HCT116 (cell line): ENCODE data around the gene CRB3. TPM values are rescaled to one million over a fixed set of nuclear protein-coding genes. Genes with fewer than 3 reads are reported as not detected.

ENCODE experiments used
- ATAC-seq: fragments of 200-7000 bp; cut with Tn5 transposase; 2 replicates; pipeline ENCODE4 v1.9.1; 2020; ENCODE audit warnings: mild to moderate bottlenecking, moderate library complexity
- BruUV-seq: library from RNA; stranded (reverse); fragments of 400-500 nt; replicated peaks from 2 replicates; lab custom pipeline; 2021; lab: Mats Ljungman, UMichigan
- CTCF ChIA-PET: fragments of 300-600 bp; sonication (Branson Sonifier 250); formaldehyde crosslinking; loops from one replicate; lab custom pipeline; 2021; ENCODE audit warnings: antibody characterized with exemption; lab: Charles Lee
- POLR2A ChIA-PET: fragments of 300-600, 350-600 bp; sonication (Branson Sonifier 250); formaldehyde crosslinking; loops from one replicate; lab custom pipeline; 2021; ENCODE audit warnings: antibody characterized with exemption; lab: Charles Lee
- RAD21 ChIA-PET, 2 experiments: fragments of 300-600 bp; sonication (Branson Sonifier 250); formaldehyde crosslinking; loops; one replicate each; lab custom pipeline; 2023; ENCODE audit warnings: low total read pairs in 2 of 2; ENCODE audit not compliant: uncharacterized antibody in 2 of 2, unreplicated experiment in 2 of 2, low non-redundant PET in 1 of 2; lab: Charles Lee
- DNase-seq: peaks from one replicate; pipeline ENCODE4 v3.0.0-alpha.2; 2010; ENCODE audit warnings: low read depth, low spot score
- H2AFZ ChIP-seq: fragments of 200-600 bp; shearing (Covaris generic), sonication (generic); 2 replicates; pipeline ENCODE4 v1.6.1; 2017; ENCODE audit warnings: low read depth, mixed run types, mixed read lengths, antibody characterized with exemption, low read length; ENCODE audit not compliant: poor library complexity, severe bottlenecking
- H3K27ac ChIP-seq: 2 replicates; pipeline ENCODE4 v1.5.1; 2012; ENCODE audit warnings: low read depth, low read length
- H3K27me3 ChIP-seq: fragments of 200-600 bp; sonication (generic); 2 replicates; pipeline ENCODE4 v1.6.1; 2016; ENCODE audit warnings: mixed run types, low read length, mixed read lengths; ENCODE audit not compliant: insufficient read depth
- H3K36me3 ChIP-seq, 2 experiments: fragments of 200-500 bp in 1 of 2; fragments of 200-600 bp in 1 of 2; sonication (Bioruptor generic) in 1 of 2; sonication (generic) in 1 of 2; 2 replicates each; pipeline versions ENCODE4 v1.5.1 to v1.6.1; 2014 to 2016; ENCODE audit warnings: low read length in 2 of 2, inconsistent platforms in 1 of 2, mixed read lengths in 1 of 2, mixed run types in 1 of 2; ENCODE audit not compliant: insufficient read depth in 2 of 2, control insufficient read depth in 1 of 2
- H3K4me1 ChIP-seq, 2 experiments: fragments of 200-600 bp in 1 of 2; sonication (generic) in 1 of 2; 2 replicates each; pipeline versions ENCODE4 v1.5.1 to v1.6.1; 2012 to 2017; ENCODE audit warnings: low read length in 2 of 2, inconsistent platforms in 1 of 2, mild to moderate bottlenecking in 1 of 2, mixed read lengths in 1 of 2, mixed run types in 1 of 2, moderate library complexity in 1 of 2; ENCODE audit not compliant: insufficient read depth in 2 of 2, control insufficient read depth in 1 of 2
- H3K4me2 ChIP-seq: fragments of 200-600 bp; sonication (generic); 2 replicates; pipeline ENCODE4 v1.6.1; 2017; ENCODE audit warnings: mixed run types, low read length, mixed read lengths
- H3K4me3 ChIP-seq, 2 experiments: fragments of 200-600 bp in 1 of 2; sonication (generic) in 1 of 2; replicated peaks in 1 of 2; 2 replicates each; pipeline ENCODE4 v1.5.1; 2011 to 2016; ENCODE audit warnings: low read length in 2 of 2, control low read depth in 1 of 2, low read depth in 1 of 2, mild to moderate bottlenecking in 1 of 2, mixed read lengths in 1 of 2, mixed run types in 1 of 2
- H3K79me2 ChIP-seq: fragments of 200-600 bp; sonication (generic); 2 replicates; pipeline ENCODE4 v1.6.1; 2017; ENCODE audit warnings: mild to moderate bottlenecking, mixed run types, low read length, moderate library complexity, mixed read lengths; ENCODE audit not compliant: insufficient read depth
- H3K9ac ChIP-seq: fragments of 200-600 bp; sonication (generic); 2 replicates; pipeline ENCODE4 v1.6.1; 2016; ENCODE audit warnings: low read length, mixed read lengths
- H3K9me2 ChIP-seq: fragments of 200-600 bp; sonication (generic), shearing (Covaris generic); 2 replicates; pipeline ENCODE4 v1.6.1; 2017; ENCODE audit warnings: mixed run types, mild to moderate bottlenecking, moderate library complexity; ENCODE audit not compliant: insufficient read depth
- H3K9me3 ChIP-seq, 2 experiments: fragments of 200-500 bp in 1 of 2; fragments of 200-600 bp in 1 of 2; sonication (Bioruptor generic) in 1 of 2; sonication (generic) in 1 of 2; 2 replicates each; pipeline ENCODE4 v1.6.1; 2014 to 2017; ENCODE audit warnings: low read length in 2 of 2, mixed read lengths in 2 of 2, inconsistent platforms in 1 of 2, low read depth in 1 of 2, mild to moderate bottlenecking in 1 of 2, mixed run types in 1 of 2, moderate library complexity in 1 of 2; ENCODE audit not compliant: control insufficient read depth in 1 of 2, insufficient read depth in 1 of 2
- H4K20me1 ChIP-seq: fragments of 200-600 bp; sonication (generic), shearing (Covaris generic); 2 replicates; pipeline ENCODE4 v1.6.1; 2017; ENCODE audit warnings: mixed run types, mild to moderate bottlenecking, moderate library complexity; ENCODE audit not compliant: insufficient read depth
- EGR1 ChIP-seq: IDR thresholded peaks from 2 replicates; pipeline ENCODE4 v1.6.1; 2012; ENCODE audit warnings: low read depth
- MAX ChIP-seq: IDR thresholded peaks from 2 replicates; pipeline ENCODE4 v1.6.1; 2012
- POLR2AphosphoS5 ChIP-seq: IDR thresholded peaks from 2 replicates; pipeline ENCODE4 v1.6.1; 2011; ENCODE audit warnings: mild to moderate bottlenecking, low read depth, low read length, moderate library complexity
- SIN3A ChIP-seq: IDR thresholded peaks from 2 replicates; pipeline ENCODE4 v1.6.1; 2012; ENCODE audit warnings: low read depth
- YY1 ChIP-seq: IDR thresholded peaks from 2 replicates; pipeline ENCODE4 v1.6.1; 2011; ENCODE audit warnings: low read length, low read depth, moderate library complexity, mild to moderate bottlenecking; ENCODE audit not compliant: insufficient replicate concordance; ENCODE audit errors: extremely low read depth
- ZNF274 ChIP-seq: fragments of 200-500 bp; sonication (Bioruptor generic); IDR thresholded peaks from 2 replicates; pipeline ENCODE4 v1.6.1; 2014; ENCODE audit warnings: mild to moderate bottlenecking, low read depth, low read length, inconsistent platforms
- intact Hi-C: fragments of 100-400 bp; cut with micrococcal nuclease; formaldehyde crosslinking; loops from 2 replicates; pipeline ENCODE4 v1.10.0; 2022
- total RNA-seq: library from RNA; stranded (reverse); gene quantifications from one replicate; pipeline ENCODE4 v1.2.1, GENCODE V29; 2021; ENCODE audit not compliant: unreplicated experiment
- TF ChIP-seq, protein P1 (sequence below): IDR thresholded peaks from 2 replicates; pipeline ENCODE4 v1.6.1; 2012

Gene CRB3
- total RNA-seq, 1 experiment from 2014 or later, result 40.5 TPM

DNA sequence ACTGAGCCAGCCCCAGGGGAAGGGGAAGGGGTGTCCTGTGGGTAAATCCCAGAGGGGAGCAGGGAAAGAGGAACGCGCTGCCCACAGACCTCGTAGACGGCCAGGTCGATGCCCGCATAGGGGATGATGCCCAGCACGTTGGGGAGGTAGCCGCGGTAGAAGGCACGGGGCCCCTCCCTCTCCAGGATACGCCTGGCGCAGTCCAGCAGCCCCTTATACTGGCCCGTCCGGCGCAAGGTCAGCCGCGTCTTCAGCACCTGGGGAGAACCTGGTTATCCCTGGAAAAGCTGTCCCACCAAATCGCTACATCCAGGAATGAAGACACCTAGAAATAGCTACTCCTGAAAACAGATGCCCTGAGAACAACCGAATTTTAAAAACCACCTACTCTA, 11.9 kb upstream of the CRB3 start:
- ATAC-seq (no peak), DNase-seq (no peak)
- no TSS peak for BruUV-seq
- Histone ChIP-seq H3K4me2 (no peak overlapping the region), H3K9me3 (peaks cover 0 to 13% of the 10 kb centered on the region in 2 experiments; a peak in 2 of 4 replicates), H3K79me2 (no peaks in the 10 kb centered on the region), H2AFZ (no peak overlapping the region), H3K27me3 (no peaks in the 10 kb centered on the region), H3K4me3 (no peak overlapping the region), H4K20me1 (no peaks in the 10 kb centered on the region), H3K27ac (no peak overlapping the region), H3K4me1 (no peaks in the 10 kb centered on the region), H3K36me3 (peaks cover 10 to 22% of the 10 kb centered on the region in 2 experiments), H3K9me2 (no peaks in the 10 kb centered on the region), H3K9ac (no peak overlapping the region)
- intact Hi-C loops, result no loop called here
- ChIA-PET CTCF (no interaction called here), POLR2A (no interaction called here), RAD21 (no interaction called here)
- no peak for TF ChIP-seq YY1
- no peak for TF ChIP-seq MAX
- TF ChIP-seq, protein P1, sequence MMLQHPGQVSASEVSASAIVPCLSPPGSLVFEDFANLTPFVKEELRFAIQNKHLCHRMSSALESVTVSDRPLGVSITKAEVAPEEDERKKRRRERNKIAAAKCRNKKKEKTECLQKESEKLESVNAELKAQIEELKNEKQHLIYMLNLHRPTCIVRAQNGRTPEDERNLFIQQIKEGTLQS, result no peak
- no peak for TF ChIP-seq ZNF274

DNA sequence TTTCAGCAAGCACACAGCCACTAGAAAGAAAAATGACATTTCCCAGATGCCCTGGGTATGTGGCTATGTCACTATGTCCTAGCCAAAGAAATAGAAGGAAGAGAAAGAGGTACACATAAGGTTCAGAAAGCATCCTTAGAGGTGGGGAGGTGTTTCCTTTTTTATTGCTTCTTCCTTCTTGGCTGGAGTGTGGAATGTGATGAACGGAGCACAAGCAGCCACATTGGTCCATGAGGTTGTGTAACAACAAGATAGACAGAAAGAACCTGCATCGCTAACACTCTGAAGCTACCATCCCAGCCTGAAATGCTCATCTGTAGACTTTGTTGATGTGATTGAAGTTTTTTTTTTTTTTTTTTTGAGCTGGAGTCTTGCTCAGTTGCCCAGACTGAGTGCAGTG, 11.2 kb upstream of the CRB3 start:
- Histone ChIP-seq H3K4me2 (no peak overlapping the region), H3K4me3 (no peak overlapping the region), H3K36me3 (peaks cover 10 to 22% of the 10 kb centered on the region in 2 experiments), H3K27ac (no peak overlapping the region), H3K9ac (no peak overlapping the region), H3K4me1 (peaks cover 5 to 6% of the 10 kb centered on the region in 2 experiments), H3K27me3 (no peaks in the 10 kb centered on the region), H3K79me2 (no peaks in the 10 kb centered on the region), H2AFZ (no peak overlapping the region), H3K9me3 (peaks cover 0 to 13% of the 10 kb centered on the region in 2 experiments; a peak in 2 of 4 replicates), H4K20me1 (no peaks in the 10 kb centered on the region), H3K9me2 (no peaks in the 10 kb centered on the region)
- intact Hi-C loops, result no loop called here
- ChIA-PET RAD21 (no interaction called here), CTCF (no interaction called here), POLR2A (no interaction called here)
- no TSS peak for BruUV-seq
- ATAC-seq (no peak), DNase-seq (no peak)
- TF ChIP-seq POLR2AphosphoS5 (no peak), SIN3A (no peak), ZNF274 (no peak), EGR1 (no peak)
- TF ChIP-seq, protein P1, result no peak
